Stimulated activated CD4-positive, alpha-beta T cell treated with anti-CD3 and anti-CD28 coated beads, Interleukin-1b, Interleukin-23, amount 100 ng/mL, for 24 hours (primary cell): ENCODE data around the gene ZNF611.
"Not testable (repeated sequence)": the region's sequence is repeated elsewhere in the genome, so short reads cannot be mapped to it uniquely, and the experiment has no call there.

ENCODE experiments used
- DNase-seq, 4 experiments: peaks; one replicate each; pipeline ENCODE4 v3.0.0-alpha.2; 2020; ENCODE audit warnings: low read depth in 4 of 4, low spot score in 1 of 4

ZNF611 gene

DNA sequence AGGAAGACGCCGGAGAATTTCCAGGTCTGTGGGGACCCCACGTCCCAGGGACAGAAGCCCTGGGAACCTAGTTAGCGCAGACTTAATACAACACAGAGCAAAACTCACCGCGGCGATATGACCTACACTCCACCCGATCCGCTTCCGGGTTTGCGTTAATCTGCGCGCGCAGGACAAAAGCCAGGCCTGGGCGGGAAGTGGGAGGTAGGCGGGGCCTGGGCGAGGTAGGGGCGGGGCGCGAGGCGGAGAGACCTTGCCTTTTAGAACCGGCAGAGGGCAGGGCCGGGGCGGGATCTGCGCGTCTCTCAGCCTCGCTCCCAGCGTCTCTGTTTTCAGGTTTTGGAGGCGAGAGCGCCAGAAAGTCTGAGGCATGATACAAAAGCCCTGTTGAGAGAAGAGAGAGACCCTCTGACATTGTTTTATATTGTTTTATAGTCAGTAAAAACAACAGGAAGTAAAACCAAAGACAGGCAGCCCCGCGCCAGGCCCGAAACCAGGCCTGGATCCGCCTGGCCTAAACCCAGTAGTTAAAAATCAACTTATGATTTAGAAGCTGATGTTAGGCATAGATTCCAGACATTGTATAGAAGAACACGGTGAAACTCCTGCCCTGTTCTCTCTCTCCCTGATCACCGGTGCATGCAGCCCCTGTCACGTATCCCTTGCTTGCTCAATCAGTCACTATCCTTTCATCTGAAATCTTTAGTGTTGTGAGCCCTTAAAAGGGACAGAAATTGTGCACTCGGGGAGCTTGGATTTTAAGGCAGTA lies at the start of gene ZNF611:
Gene ZNF611 (minus strand): TSS at position 152 of the 769 bp plus-strand sequence. CDS start 19,150 bp downstream, outside the sequence.
- DNase-seq = peak; percentile 96 to 99 (median 99)

GRCh38 chr19:52782864-52783263 lies 48.0 kb upstream of the ZNF611 start:
- not testable (repeated sequence) for DNase-seq

DNA sequence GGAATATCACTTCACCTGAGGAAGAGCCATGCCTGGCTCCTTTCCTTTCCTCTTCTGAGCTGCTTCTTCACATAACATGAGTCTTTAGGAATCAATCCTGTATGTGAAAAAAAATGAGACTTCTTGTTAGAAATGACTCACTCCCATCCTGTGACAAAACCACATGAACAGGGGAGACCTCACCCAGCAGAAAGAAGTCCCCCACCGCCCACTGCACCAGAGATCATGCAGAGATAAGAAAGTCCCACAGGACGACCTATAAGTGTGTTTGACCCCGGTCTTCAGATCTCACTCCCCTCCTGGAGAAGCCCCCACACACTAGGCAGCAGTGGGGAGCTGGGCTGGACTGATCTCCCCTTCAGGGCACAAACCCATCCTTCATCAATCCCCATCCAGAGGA lies 44.0 kb upstream of the ZNF611 start:
- no peak for DNase-seq

DNA sequence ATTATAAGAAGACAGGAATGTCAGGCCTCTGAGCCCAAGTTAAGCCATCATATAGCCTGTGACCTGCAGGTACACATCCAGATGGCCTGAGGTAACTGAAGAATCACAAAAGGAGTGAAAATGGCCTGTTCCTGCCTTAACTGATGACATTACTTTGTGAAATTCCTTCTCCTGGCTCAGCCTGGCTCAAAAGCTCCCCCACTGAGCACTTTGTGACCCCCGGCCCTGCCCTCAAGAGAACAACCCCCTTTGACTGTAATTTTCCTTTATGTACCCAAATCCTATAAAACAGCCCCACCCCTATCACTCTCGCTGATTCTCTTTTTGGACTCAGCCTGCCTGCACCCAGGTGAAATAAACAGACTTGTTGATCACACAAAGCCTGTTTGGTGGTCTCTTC lies 21.6 kb upstream of the ZNF611 start:
- DNase-seq = not testable (repeated sequence)

DNA sequence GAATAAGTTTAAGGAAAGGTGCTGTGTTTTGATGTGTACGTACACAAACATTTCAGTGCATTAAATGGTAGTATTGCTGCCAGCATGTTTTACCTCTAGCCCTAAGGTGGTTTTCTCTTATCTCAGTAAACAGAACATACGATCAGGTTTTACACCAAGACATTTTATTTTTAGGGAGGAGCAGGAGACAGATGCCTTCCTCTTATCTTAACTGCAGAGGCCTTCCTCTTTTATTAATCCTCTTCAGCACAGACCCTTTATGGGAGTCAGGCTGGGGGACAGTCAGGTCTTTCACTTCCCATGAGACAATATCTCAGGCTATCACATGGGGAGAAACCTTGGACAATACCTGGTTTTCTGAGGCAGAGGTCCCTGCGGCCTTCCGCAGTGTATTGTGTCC lies 14.9 kb upstream of the ZNF611 start:
- no peak for DNase-seq

DNA sequence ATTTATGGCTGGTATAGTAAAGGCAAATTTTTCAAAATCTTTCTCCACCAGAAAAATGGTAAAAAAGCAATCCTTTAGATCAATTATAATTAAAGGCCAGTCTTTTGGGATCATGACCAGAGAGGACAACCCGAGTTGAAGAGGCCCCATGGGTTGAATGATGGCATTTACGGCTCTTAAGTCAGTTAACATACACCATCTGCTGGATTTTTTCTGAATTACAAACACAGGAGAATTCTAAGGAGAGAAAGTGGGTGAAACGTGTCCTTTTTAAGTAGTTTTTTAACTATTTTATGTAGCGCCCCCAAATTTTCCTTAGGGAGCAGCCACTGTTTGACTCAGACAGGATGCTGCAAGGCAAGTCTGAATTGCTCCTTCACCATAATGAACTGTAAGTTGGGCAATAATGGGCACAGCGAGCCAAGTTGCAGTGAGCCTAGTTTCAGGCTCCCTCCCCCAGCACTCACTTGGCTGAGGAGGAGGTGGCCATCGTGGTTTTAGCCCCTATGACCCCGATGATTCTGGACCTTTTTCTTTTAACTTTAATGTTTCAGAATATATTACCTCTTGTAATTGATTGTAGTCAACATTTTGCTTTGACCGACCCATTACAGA lies 13.6 kb upstream of the ZNF611 start:
- no peak for DNase-seq

GRCh38 chr19:52745919-52746318 lies 11.1 kb upstream of the ZNF611 start:
- DNase-seq = not testable (repeated sequence)

- no peak for DNase-seq
These were observed 8.2 kb upstream of the ZNF611 start for GRCh38 chr19:52743091-52743490.

- no peak for DNase-seq
These were observed 7.7 kb upstream of the ZNF611 start for GRCh38 chr19:52742516-52742915.

DNA sequence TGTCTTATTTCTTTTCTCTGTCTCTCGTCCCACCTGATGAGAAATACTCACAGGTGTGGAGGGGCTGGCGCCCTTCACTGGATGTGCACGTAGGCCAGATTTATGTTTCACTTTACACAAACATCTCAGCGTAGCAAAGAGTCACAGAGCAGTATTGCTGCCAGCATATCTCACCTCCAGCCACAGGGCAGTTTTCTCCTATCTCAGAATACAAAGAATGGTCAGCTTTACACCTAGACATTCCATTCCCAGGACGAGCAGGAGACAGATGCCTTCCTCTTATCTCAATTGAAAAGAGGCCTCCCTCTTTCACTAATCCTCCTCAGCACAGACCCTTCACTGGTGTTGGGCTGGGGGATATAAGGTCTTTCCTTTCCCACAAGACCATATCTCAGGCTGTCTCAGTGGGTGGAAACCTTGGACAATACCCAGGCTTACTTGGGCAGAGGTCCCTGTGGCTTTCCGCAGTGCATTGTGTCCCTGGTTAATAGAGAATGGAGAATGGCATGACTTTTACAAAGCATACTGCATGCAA lies 7.2 kb upstream of the ZNF611 start:
- DNase-seq = no peak

DNA sequence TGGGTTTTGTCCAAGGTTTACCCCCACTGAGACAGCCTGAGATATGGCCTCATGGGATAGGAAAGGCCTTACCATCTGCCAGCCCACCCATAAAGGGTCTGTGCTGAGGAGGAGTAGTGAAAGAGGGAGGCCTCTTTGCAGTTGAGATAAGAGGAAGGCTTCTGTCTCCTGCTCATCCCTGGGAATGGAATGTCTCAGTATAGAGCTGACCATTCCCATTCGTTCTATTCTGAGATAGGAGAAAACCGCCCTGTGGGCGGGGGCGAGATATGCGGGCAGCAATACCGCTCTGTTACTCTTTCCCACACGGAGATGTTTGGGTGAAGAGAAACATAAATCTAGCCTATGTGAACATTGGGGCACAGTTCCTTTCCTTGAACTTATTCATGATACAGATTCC lies 6.5 kb upstream of the ZNF611 start:
- DNase-seq = not testable (repeated sequence)

- no peak for DNase-seq
These were observed 4.7 kb upstream of the ZNF611 start for GRCh38 chr19:52739576-52739975.

DNA sequence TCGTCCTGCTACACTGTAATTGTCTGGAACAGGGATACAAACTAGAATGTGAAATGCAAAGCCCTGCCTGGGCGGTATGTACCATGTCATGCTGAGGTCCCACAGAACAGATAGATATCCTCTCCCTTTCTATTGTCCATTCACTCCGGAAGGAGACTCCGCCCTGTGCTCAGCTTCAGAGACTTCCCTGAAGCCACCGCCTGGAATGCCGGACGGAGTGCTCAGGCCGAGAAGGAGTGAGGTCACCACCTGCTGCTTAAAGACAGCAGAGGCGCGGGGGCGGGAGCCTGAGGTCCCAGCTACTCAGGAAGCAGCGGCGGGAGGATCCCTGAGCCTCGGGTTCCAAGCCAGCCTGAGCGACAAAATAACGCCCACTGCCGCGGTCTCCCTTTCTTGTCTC lies 890 bp upstream of the ZNF611 start:
- DNase-seq = no peak

DNA sequence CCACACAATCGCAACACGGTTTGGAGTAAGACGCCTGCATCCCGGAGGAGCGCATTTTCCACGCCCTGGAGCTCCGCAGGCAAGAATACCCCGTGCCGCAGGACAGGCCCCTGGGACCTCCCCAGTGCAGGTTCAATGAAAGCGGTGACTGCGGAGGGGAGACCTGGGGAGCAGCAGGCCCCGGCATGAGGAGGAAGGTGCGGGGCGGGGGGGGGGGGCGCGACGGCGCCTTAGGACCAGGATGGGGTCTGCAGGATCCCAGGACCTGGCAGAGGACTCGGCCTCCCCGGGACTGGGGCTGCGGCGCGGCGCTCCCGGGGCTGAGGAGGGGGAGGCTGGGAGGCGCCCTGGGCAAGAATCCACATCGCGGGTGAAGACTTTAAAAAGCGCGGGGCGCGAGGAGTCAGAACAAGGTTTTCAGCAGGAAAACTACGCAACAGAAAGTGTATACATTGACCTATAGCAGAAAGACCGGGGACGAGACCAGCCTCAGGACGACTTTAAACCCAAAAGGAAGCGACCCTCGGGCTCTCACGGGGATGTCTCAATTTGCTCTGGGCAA lies 432 bp downstream of the ZNF611 start:
- DNase-seq = no peak

DNA sequence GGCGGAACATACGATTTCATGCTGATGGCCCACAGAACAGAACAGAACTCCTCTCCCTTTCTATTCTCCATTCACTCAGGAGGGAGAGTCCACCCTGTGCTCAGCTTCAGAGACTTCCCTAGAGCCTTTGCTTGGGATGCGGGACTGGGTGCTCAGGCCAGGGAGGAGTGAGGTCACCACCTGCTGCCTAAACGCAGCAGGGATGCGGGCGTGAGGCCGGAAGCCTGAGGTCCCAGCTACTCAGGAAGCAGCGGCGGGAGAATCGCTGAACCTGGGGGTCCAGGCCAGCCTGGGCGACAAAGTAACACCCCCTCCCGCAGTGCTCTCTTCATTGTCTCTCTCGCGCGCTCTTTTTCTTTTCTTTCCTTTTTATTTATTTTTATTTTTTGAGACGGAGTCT lies 8.8 kb downstream of the ZNF611 start:
- DNase-seq = not testable (repeated sequence)

GRCh38 chr19:52725528-52725961 lies 9.3 kb downstream of the ZNF611 start:
- no peak for DNase-seq

DNA sequence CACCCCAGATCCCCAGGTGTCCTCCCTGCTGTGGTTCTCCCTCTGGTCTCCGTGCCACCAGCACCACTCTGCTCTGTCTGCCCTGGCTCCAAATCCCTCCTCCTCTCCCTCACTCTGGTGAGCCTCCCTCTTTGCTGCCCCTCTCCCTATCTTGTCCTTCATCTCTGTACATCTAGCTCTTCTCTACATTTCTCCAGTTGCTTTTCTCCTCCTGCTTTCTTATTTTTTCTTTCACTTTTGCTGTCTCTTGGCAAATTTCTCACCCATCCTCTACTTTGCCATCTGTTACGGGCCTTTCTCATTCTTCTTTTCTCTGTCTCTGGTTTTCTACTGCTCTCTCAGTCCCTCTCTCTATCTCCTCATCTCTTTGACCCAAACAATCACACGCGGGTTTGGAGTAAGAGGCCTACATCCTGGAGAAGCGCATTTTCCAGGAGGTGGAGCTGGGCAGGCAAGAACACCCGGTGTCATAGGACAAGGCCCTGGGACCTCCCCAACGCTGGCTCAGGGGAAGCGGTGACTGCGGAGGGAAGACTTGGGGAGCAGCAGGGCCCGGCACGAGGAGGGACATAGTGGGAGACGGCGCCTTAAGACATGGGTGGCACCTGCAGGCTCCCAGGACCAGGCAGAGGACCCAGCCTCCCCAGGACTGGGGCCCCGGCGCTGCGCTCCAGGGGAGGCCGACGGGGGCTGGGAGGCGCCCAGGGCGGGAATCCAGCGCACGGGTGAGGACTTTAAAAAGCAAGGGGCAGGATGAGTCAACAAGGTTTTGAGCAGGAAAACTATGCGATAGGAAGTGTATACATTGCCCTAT lies 9.9 kb downstream of the ZNF611 start:
- DNase-seq = no peak

- DNase-seq = not testable (repeated sequence)
These were observed 10.8 kb downstream of the ZNF611 start for GRCh38 chr19:52723907-52724598.

GRCh38 chr19:52722062-52723003 lies 12.5 kb downstream of the ZNF611 start:
- DNase-seq = no peak
